HG02870 (cell line): Measurements from ENCODE around the gene CNTN4.
A peak's percentile ranks its signal among the peaks of the same experiment; 100 is the strongest.
"Not testable (repeated sequence)": the region's sequence is repeated elsewhere in the genome, so short reads cannot be mapped to it uniquely, and the experiment has no call there.

Experiments
- ATAC-seq: cut with Tn5 transposase; IDR thresholded peaks from one replicate; pipeline ENCODE4 v1.9.1; 2021; ENCODE audit warnings: mild to moderate bottlenecking, moderate library complexity; ENCODE audit not compliant: unreplicated experiment

Gene CNTN4

DNA sequence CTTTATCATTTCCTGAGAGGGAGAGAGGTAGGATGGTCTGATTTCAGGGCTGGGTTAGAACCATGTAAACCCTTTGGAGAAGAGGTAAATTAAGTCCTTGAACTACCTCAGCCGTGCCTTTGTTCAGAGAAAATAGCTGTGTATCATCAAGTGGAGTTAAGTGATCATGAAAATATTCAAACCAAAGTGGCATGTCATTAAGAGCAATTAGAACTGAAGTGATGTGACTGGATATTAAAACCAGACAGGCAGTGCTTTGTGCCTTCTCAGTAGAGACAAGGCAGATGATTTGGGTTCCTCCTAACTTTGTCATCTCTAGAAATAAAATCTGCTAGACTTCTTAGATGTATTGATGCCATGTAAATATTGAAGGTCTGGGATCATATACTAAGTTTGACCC is 840.0 kb downstream of the CNTN4 start:
- ATAC-seq = no peak

DNA sequence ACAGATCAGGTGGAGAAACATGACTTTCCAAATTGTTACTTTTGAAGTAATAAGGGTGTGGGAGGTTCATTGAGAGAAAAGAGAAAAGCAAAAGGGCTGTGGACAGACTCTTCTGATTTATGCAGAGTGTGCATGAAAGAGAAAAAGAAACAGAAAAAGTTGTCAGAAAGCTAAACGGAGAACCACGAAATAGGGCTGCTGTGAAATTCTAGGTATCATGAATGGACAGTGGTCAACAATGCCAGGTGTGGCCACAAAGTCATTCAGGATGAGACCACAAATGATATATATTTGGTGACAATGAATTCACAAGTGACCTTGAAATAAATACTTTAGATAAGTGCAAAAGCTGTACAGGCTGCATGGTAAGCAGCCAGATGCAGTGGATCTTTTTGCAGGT is 841.4 kb downstream of the CNTN4 start:
- ATAC-seq = peak; percentile 38

GRCh38 chr3:2944628-2945027 is 846.0 kb downstream of the CNTN4 start:
- peak; percentile 94 for ATAC-seq

DNA sequence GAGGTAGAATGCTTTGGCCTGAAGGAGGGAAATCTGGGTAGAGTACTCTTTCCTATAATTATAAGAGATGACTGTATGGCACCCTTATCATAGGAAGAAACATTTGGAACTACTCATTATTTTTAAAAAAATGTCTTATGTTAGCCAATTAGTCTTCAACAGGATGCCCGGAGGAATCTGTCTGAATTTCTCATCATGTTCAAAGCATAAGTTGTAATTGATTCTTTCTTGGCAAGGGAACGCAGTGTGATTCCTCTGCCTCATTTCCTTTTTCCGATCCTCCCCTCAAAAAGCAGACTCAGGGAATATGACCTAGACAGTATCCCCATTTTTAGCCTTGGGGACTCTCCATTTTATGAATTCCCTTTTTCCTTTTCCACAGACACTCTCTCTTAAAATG is 846.5 kb downstream of the CNTN4 start:
- ATAC-seq = no peak

DNA sequence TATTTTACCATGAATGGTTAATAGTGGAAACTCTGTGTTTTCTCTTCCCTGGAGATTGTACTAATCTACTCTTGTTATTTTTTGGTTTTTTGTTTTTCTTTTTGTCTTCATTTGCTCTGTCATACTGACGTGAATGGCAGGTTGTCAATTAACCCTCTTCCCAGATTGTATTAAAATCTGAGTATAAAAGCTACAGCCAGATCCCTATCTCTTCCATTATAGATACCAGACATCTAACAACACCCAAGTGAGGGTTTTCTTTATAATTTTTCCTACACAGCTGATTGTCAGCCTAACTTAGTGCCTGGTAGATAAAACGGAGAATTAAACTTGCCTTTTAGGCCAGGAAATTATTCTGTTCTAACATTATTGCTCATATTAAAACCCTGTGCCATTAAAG is 848.9 kb downstream of the CNTN4 start:
- no peak for ATAC-seq

GRCh38 chr3:2948882-2949281 is 850.2 kb downstream of the CNTN4 start:
- no peak for ATAC-seq

GRCh38 chr3:2950159-2950558 is 851.5 kb downstream of the CNTN4 start:
- ATAC-seq = peak; percentile 50

DNA sequence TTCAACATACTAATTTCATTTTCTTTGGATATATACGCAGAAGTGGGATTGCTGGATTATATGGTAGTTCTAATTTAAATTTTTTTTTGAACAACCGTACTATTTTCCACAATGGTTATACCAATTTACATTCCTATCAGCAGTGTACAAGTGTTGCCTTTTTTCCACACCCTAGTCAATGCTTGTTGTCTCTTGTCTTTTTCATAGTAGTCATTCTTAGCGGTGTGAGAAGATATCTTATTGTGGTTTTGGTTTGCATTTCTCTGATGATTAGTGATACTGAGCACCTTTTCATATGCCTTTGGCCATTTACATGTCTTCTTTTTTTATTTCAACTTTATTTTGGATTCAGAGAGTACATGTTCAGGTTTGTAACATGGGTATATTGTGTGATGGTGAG is 858.4 kb downstream of the CNTN4 start:
- no peak for ATAC-seq

GRCh38 chr3:2958551-2958950 is 859.9 kb downstream of the CNTN4 start:
- no peak for ATAC-seq

DNA sequence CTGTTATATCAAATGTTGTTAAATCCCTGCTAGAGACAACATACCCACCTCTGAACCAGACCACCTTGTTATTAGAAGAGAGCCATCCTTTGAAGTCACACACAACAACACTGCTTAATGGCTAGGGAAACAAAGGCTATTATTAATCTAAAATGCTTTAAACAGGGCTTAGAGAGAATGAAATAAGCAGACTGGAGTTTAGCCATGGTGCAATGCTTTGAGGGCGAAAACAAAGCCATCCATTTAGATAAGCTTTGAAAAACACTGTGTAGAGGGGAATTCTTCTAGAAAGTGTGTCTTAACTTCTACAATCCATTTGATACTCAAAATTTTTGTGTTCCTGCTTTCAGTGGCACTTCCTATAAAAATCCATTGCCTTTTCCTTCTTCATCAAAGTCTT is 862.9 kb downstream of the CNTN4 start:
- no peak for ATAC-seq

DNA sequence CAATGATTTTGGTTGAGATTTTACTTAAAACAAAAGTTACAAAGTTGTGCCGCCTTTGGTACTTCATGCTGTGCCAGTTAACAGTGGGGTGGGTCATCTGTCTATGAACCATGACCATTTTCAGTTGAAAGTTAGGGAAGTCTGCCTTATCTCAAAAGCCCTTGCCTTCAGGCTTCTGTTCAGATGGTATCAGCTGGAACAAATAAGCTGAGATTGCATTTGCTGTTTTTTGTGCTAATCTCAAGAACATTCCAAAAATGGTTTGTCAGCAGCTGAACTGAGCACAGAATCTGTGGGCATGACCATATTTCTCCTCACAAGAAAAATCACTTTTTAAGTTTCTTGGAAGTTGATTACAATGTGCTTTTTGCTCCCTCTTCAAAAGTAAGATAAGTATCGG is 869.2 kb downstream of the CNTN4 start:
- no peak for ATAC-seq

- ATAC-seq = peak; percentile 92
Observed at GRCh38 chr3:2968475-2968874, 869.8 kb downstream of the CNTN4 start.

DNA sequence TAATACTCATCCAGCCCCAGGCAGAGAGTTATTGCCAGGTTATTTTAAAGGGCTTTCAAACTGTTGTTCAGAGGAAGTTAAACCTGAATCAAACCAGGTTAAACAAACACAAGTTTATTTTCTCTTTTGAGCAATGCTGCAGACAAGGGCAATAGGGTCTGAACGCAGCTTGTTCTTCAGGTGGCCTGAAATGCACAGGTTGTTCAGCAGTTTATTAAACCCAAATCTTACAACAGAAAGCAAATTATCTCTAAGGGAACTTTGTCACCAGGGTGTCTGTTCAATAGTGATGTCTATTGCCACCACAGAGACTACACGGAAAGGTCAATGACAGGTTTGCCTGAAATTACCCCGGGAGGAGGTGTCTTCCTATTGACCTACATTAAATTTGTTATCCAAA is 877.5 kb downstream of the CNTN4 start:
- no peak for ATAC-seq

GRCh38 chr3:2976796-2977195 is 878.1 kb downstream of the CNTN4 start:
- ATAC-seq = no peak

GRCh38 chr3:2978977-2979732 is 880.5 kb downstream of the CNTN4 start:
- peak; percentile 65 for ATAC-seq

GRCh38 chr3:2984005-2984830 is 885.6 kb downstream of the CNTN4 start:
- ATAC-seq = no peak

- no peak for ATAC-seq
Observed at GRCh38 chr3:2984831-2985220, 886.2 kb downstream of the CNTN4 start.

DNA sequence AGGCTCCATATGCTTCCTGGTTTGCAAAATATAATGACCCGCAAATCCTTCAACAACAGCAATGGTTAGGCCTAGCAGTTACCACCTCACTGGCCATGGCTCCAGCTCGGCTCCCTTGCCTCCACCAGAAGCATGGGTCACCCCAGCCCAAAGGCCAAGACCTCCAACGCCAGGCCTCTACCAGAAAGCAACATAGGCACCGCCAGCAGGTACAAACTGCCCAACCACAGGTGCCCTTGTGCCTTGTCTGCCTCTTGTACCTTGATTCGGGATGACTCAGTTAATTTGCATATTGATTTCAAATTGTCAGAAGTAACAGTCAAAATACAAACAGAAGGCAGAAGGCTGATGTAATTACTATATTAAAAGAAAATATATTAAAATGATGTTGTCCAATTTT is 886.8 kb downstream of the CNTN4 start:
- ATAC-seq = no peak

GRCh38 chr3:2992534-2992933 is 893.9 kb downstream of the CNTN4 start:
- ATAC-seq = no peak

- not testable (repeated sequence) for ATAC-seq
Observed at GRCh38 chr3:2993130-2993529, 894.5 kb downstream of the CNTN4 start.

GRCh38 chr3:2993736-2994135 is 895.1 kb downstream of the CNTN4 start:
- no peak for ATAC-seq

DNA sequence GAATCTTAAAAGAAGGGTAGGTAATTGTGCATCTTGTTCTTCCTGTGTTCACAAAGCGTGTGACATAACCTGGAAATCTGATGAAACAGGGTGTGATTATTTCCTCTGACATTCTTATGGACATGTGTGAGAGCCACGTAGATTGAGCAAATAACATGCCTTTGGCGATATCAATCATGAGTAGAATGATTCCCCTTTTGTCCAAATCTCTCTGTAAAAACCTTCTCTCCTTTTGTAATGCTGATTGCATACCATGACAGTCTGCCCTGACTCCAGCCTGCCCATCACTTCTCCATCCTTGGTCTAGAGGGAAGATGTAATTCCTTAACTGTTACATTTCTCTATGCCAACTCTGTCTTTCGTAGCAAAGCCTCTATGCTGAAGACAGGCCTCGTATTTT is 896.5 kb downstream of the CNTN4 start:
- ATAC-seq = no peak
